Heart right ventricle (tissue), 16 donors: Measurements from ENCODE around the gene DNAH3. TPM values are rescaled to one million over a fixed set of nuclear protein-coding genes. Genes with fewer than 3 reads are reported as not detected.

Experiments used
- ATAC-seq, 8 donors: fragments of 200-7000 bp; cut with Tn5 transposase; one replicate each; pipeline ENCODE4 v1.9.1; 2020; ENCODE audit warnings: mild to moderate bottlenecking in 8 of 8, moderate library complexity in 8 of 8, moderate number of reproducible peaks in 1 of 8
- DNase-seq, 2 donors: peaks; one replicate each; pipeline ENCODE4 v3.0.0-alpha.2; 2020
- H3K27ac ChIP-seq, 10 donors: fragments of 200-600 bp; sonication (generic) in 2 of 10; one replicate each; pipeline versions ENCODE4 v1.5.0 to v1.8.0; 2020 to 2022; ENCODE audit warnings: mild to moderate bottlenecking in 3 of 10
- H3K27me3 ChIP-seq, 7 donors: fragments of 200-600 bp; one replicate each; pipeline ENCODE4 v1.8.0; 2021 to 2022; ENCODE audit warnings: mild to moderate bottlenecking in 2 of 7
- H3K36me3 ChIP-seq, 9 donors: fragments of 200-600 bp; sonication (generic) in 1 of 9; one replicate each; pipeline versions ENCODE4 v1.5.0 to v1.8.0; 2020 to 2022; ENCODE audit warnings: mild to moderate bottlenecking in 2 of 9
- H3K4me1 ChIP-seq, 9 donors: fragments of 200-600 bp; sonication (generic) in 1 of 9; one replicate each; pipeline versions ENCODE4 v1.5.0 to v1.8.0; 2020 to 2022; ENCODE audit warnings: mild to moderate bottlenecking in 4 of 9
- H3K4me3 ChIP-seq, 10 donors: fragments of 200-600 bp; sonication (generic) in 2 of 10; one replicate each; pipeline versions ENCODE4 v1.5.0 to v1.8.0; 2020 to 2022; ENCODE audit warnings: mild to moderate bottlenecking in 7 of 10, moderate library complexity in 2 of 10
- H3K9me3 ChIP-seq, 11 donors: fragments of 200-600 bp in 10 of 11; sonication (generic) in 2 of 11; one replicate each; pipeline versions ENCODE4 v1.5.0 to v1.8.0; 2013 to 2022; ENCODE audit warnings: mild to moderate bottlenecking in 2 of 11, control low read depth in 1 of 11, moderate library complexity in 1 of 11
- CTCF ChIP-seq, 9 donors: fragments of 200-600 bp; sonication (generic) in 2 of 9; IDR thresholded peaks; one replicate each; pipeline versions ENCODE4 v1.5.0 to v1.8.0; 2021 to 2022; ENCODE audit warnings: antibody characterized with exemption in 9 of 9, mild to moderate bottlenecking in 5 of 9, moderate library complexity in 1 of 9
- WGBS, 2 donors: extraction: QIAGEN DNeasy Blood & Tissue Kit; methylation state at CpG; one replicate each; pipeline ENCODE4 v1.1.7; 2013; ENCODE audit warnings: inconsistent platforms in 1 of 2; 5-methylcytosine and 5-hydroxymethylcytosine counted together
- intact Hi-C, 10 donors: fragments of 100-400 bp; cut with DNase I; formaldehyde crosslinking; loops; one replicate each; pipeline versions ENCODE4 v1.11.1 to v1.14.2; 2022
- polyA plus RNA-seq, 2 donors: library from polyadenylated mRNA; stranded (reverse); fragments of 200-250 nt; gene quantifications; one replicate each; pipeline ENCODE4 v1.2.3, GENCODE V29; 2013
- total RNA-seq, 10 donors: library from RNA; stranded (reverse); fragmentation: NEBNext Ultra II Directional in 3 of 10; extraction: Animal tissue kit (Norgen Biotek cat#: 25700) in 3 of 10; gene quantifications; one replicate each; pipeline versions ENCODE4 v1.2.1 to v1.2.4, GENCODE V29; 2021 to 2023
- donor health status: Arrhythmogenic right ventricular cardiomyopathy.
- donor health status: ischemic (EF 13 %, LVEDD 7.1; RV severe dilation, severe dysfunction).
- donor health status: healthy with polysubstance abuse.
- donor health status: DM: no; HTN: yes; CAD: no.
- donor health status: DM: no; HTN: no; CAD: no.
- donor health status: ischemic (EF 25% LVEDD 6.9; RV normal size, moderate dysfunction).
- donor health status: ischemic (EF 25% LVEDD 5.7; RV mildly dilated, moderate dysfunction).
- donor health status: healthy.
- donor health status: DM: yes; HTN: yes; CAD: no.
- donor health status: Ischemic cardiomyopathy.
- donor health status: ischemic (EF 35%, LVEDD 5.7; RV mildly dilated, moderate dysfunction).
- donor health status: nonischemic (EF 11% LVEDD 7.7; RV severe dilation, severe dysfunction).
- donor health status: DM: yes; HTN: yes; CAD: no.
- donor health status: PGD.
- donor health status: ischemic (EF 29% LVEDD 5.4; RV normal size, mild dysfunction).
- donor health status: nonischemic (EF 23%, LVEDD 6.1; RV moderate dilation, normal function).

The DNAH3 gene
- total and polyA plus RNA-seq, 12 donors: 0.39 to 3.7 (median 1.0) TPM; not detected in 1

GRCh38 chr16:21145738-21146137 lies 4.9 kb downstream of the DNAH3 start:
- DNase-seq (no peak), ATAC-seq (no peak)
- Histone ChIP-seq H3K4me3 (no peak overlapping the region), H3K27ac (no peak overlapping the region), H3K9me3 (peaks cover 0 to 11% (median 0%) of the 10 kb centered on the region in 11 donors), H3K4me1 (peaks cover 0 to 6% (median 6%) of the 10 kb centered on the region in 9 donors), H3K27me3 (no peaks in the 10 kb centered on the region), H3K36me3 (no peaks in the 10 kb centered on the region)
- intact Hi-C loops: no loop called here
- 77 to 82% methylated on average over 5 of the region's 5 CpGs for WGBS, 2 donors
- no peak for TF ChIP-seq CTCF (IDR thresholded peaks at IDR 0.05)

GRCh38 chr16:21134053-21134452 lies 16.6 kb downstream of the DNAH3 start:
- DNase-seq (no peak), ATAC-seq (no peak)
- no peaks in the 10 kb centered on the region for H3K4me1 ChIP-seq
- no peak for TF ChIP-seq CTCF (IDR thresholded peaks at IDR 0.05)
- H3K27ac ChIP-seq: no peak overlapping the region
- WGBS, 2 donors: 88 to 90% methylated on average over 8 of the region's 8 CpGs
- H3K27me3 ChIP-seq: no peaks in the 10 kb centered on the region
- intact Hi-C loops: no loop called here
- no peaks in the 10 kb centered on the region for H3K36me3 ChIP-seq
- H3K9me3 ChIP-seq: no peaks in the 10 kb centered on the region
- no peak overlapping the region for H3K4me3 ChIP-seq

DNA sequence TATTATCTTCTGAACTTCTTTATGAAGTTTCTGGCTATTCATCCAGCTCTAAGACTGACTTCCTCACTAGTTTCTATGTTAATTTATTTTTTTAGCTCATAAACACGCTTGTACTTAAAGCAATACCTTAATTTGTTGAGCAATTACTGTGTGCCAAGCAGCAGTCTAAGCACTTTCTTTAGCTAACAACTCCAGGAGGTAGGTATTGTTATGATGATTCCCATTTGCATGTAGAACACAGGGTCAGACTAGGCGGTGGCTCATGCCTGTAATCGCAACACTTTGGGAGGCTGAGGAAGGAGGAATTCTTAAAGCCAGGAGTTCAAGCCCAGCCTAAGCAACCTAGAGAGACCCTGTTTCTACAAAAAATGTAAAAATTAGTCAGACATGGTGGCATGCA lies 19.8 kb downstream of the DNAH3 start:
- Histone ChIP-seq H3K36me3 (no peaks in the 10 kb centered on the region), H3K27me3 (no peaks in the 10 kb centered on the region), H3K4me1 (no peaks in the 10 kb centered on the region), H3K27ac (no peak overlapping the region), H3K4me3 (no peak overlapping the region), H3K9me3 (no peaks in the 10 kb centered on the region)
- intact Hi-C loops: no loop called here
- ATAC-seq (no peak), DNase-seq (no peak)
- WGBS, 2 donors: 90 to 95% methylated on average over 3 of the region's 3 CpGs
- no peak for TF ChIP-seq CTCF (IDR thresholded peaks at IDR 0.05)

DNA sequence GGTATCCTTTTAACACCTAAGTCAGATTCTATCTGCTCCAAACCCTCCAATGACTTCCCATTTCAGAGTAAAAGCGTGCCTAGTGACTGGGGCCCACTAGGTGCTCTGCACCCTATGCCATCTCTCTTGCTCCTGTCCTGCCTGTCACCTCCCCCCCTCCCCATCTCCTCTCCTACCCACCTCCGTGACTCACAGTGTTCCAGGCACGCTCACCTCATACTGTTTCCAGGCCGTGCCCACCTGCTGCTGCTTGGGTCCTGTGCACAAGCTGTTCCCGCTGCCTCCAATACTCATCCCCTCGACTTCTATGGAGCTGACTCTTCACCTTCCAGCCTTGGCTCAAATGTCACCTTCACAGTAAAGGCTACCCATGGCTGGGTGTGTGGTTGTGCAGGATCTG lies 21.7 kb downstream of the DNAH3 start:
- no peak for ATAC-seq
- no peak for TF ChIP-seq CTCF (IDR thresholded peaks at IDR 0.05)

More for the DNA sequence above, 21.7 kb downstream of the DNAH3 start:
- WGBS, 2 donors: 94% methylated on average over 6 of the region's 6 CpGs
- no peaks in the 10 kb centered on the region for H3K27me3 ChIP-seq
- intact Hi-C loops: no loop called here
- no peaks in the 10 kb centered on the region for H3K9me3 ChIP-seq
- no peak overlapping the region for H3K4me3 ChIP-seq
- H3K27ac ChIP-seq: no peak overlapping the region
- no peaks in the 10 kb centered on the region for H3K4me1 ChIP-seq
- DNase-seq: no peak
- no peaks in the 10 kb centered on the region for H3K36me3 ChIP-seq
